Measurements from ENCODE around the gene METTL27.

- TF ChIP-seq CTCF (IDR thresholded peaks at IDR 0.05; ENCODE audit: insufficient read depth, low read length, poor library complexity, severe bottlenecking) (no peak), EZH2phosphoT487 (conservative IDR thresholded peaks at IDR 0.05; ENCODE audit: low read length) (no peak)
These were observed 9.4 kb upstream of the METTL27 start for GRCh38 chr7:73851410-73852338.

Data from SU-DHL-6 (cell line).